HEK293 (cell line): ENCODE data around the gene MASP1.

Experiments used
- CTCF ChIA-PET: fragments of 350-600 bp; formaldehyde crosslinking; extraction: SDS; loops from one replicate; lab custom pipeline; 2021; ENCODE audit warnings: antibody characterized with exemption; lab: Yijun Ruan, JAX
- POLR2A ChIA-PET: fragments of 300-600 bp; formaldehyde crosslinking; extraction: SDS; loops from one replicate; lab custom pipeline; 2020; ENCODE audit warnings: antibody characterized with exemption, inconsistent platforms; lab: Yijun Ruan, JAX
- H3K27ac ChIP-seq: fragments of 200-500 bp; sonication (Bioruptor generic); 2 replicates; pipeline ENCODE4 v1.5.1; 2014; ENCODE audit warnings: low read depth, low read length, control low read depth, inconsistent platforms; ENCODE audit errors: extremely low read depth
- H3K36me3 ChIP-seq, 2 experiments: fragments of 200-500 bp in 1 of 2; sonication (Bioruptor generic) in 1 of 2; 1 replicate in 1 of 2; 2 replicates in 1 of 2; pipeline ENCODE4 v1.5.1; 2014 to 2017; ENCODE audit warnings: inconsistent platforms in 2 of 2, low read length in 2 of 2; ENCODE audit not compliant: control insufficient read depth in 2 of 2, insufficient read depth in 1 of 2
- H3K4me1 ChIP-seq: fragments of 200-500 bp; sonication (Bioruptor generic); 2 replicates; pipeline ENCODE4 v1.5.1; 2014; ENCODE audit warnings: mild to moderate bottlenecking, low read length, inconsistent platforms; ENCODE audit not compliant: control insufficient read depth, insufficient read depth
- H3K4me3 ChIP-seq: 2 replicates; pipeline ENCODE4 v1.5.1; 2011; ENCODE audit warnings: low read depth, mild to moderate bottlenecking, control low read depth, low read length, moderate library complexity
- H3K9me3 ChIP-seq: fragments of 200-500 bp; sonication (Bioruptor generic); 2 replicates; pipeline ENCODE4 v1.5.1; 2014; ENCODE audit warnings: low read depth, low read length, inconsistent platforms; ENCODE audit not compliant: control insufficient read depth, insufficient read depth
- AEBP2 ChIP-seq: fragments of 450-650 bp; formaldehyde crosslinking; IDR thresholded peaks from 2 replicates; pipeline ENCODE4 v1.5.1; 2016; ENCODE audit warnings: missing biosample characterization, missing genetic modification characterization, borderline replicate concordance
- KLF9 ChIP-seq: fragments of 450-650 bp; formaldehyde crosslinking; IDR thresholded peaks from 2 replicates; pipeline ENCODE4 v1.5.1; 2016; ENCODE audit warnings: missing biosample characterization, missing genetic modification characterization, low read depth
- SETDB1 ChIP-seq: IDR thresholded peaks from one replicate; pipeline ENCODE4 v1.6.1; 2017; ENCODE audit warnings: mild to moderate bottlenecking, low read length, moderate library complexity, mixed read lengths; ENCODE audit not compliant: insufficient read length
- TRIM28 ChIP-seq: IDR thresholded peaks from 2 replicates; pipeline ENCODE4 v1.6.1; 2011; ENCODE audit warnings: low read length, control low read depth, borderline replicate concordance
- ZNF155 ChIP-seq: fragments of 450-650 bp; formaldehyde crosslinking; IDR thresholded peaks from 2 replicates; pipeline ENCODE4 v1.5.1; 2016; ENCODE audit warnings: missing biosample characterization, missing genetic modification characterization
- ZNF19 ChIP-seq: fragments of 450-650 bp; formaldehyde crosslinking; IDR thresholded peaks from 2 replicates; pipeline ENCODE4; 2016; ENCODE audit warnings: missing biosample characterization, missing genetic modification characterization, low read depth
- ZNF274 ChIP-seq, 2 experiments: fragments of 200-500 bp in 1 of 2; fragments of 450-650 bp in 1 of 2; sonication (Bioruptor generic) in 1 of 2; formaldehyde crosslinking in 1 of 2; IDR thresholded peaks; 2 replicates each; pipeline versions ENCODE4 v1.5.1 to v1.6.1; 2014 to 2016; ENCODE audit warnings: borderline replicate concordance in 1 of 2, inconsistent platforms in 1 of 2, low read length in 1 of 2, missing biosample characterization in 1 of 2, missing genetic modification characterization in 1 of 2
- ZNF280C ChIP-seq: fragments of 450-650 bp; formaldehyde crosslinking; IDR thresholded peaks from 2 replicates; pipeline ENCODE4 v1.5.1; 2016; ENCODE audit warnings: missing biosample characterization, missing genetic modification characterization
- ZNF48 ChIP-seq: fragments of 450-650 bp; formaldehyde crosslinking; IDR thresholded peaks from 2 replicates; pipeline ENCODE4 v1.5.1; 2016; ENCODE audit warnings: missing biosample characterization, missing genetic modification characterization
- ZNF518A ChIP-seq: fragments of 450-650 bp; formaldehyde crosslinking; conservative IDR thresholded peaks from 2 replicates; pipeline ENCODE4 v1.5.1; 2016; ENCODE audit warnings: low read depth, missing biosample characterization, missing genetic modification characterization
- ZNF585B ChIP-seq: fragments of 450-650 bp; formaldehyde crosslinking; IDR thresholded peaks from 2 replicates; pipeline ENCODE4 v1.5.1; 2016; ENCODE audit warnings: missing biosample characterization, missing genetic modification characterization
- ZNF596 ChIP-seq: fragments of 450-650 bp; IDR thresholded peaks from 2 replicates; pipeline ENCODE4 v1.5.0; 2018; ENCODE audit warnings: missing biosample characterization, mild to moderate bottlenecking, missing genetic modification characterization, moderate library complexity
- ZNF610 ChIP-seq: fragments of 450-650 bp; formaldehyde crosslinking; IDR thresholded peaks from 2 replicates; pipeline ENCODE4 v1.5.1; 2016; ENCODE audit warnings: missing biosample characterization, missing genetic modification characterization, borderline replicate concordance
- ZNF654 ChIP-seq: fragments of 450-650 bp; formaldehyde crosslinking; IDR thresholded peaks from 2 replicates; pipeline ENCODE4 v1.5.1; 2016; ENCODE audit warnings: low read depth, missing biosample characterization, missing genetic modification characterization
- ZNF692 ChIP-seq: fragments of 450-650 bp; formaldehyde crosslinking; IDR thresholded peaks from 2 replicates; pipeline ENCODE4 v1.5.1; 2016; ENCODE audit warnings: missing biosample characterization, missing genetic modification characterization
- ZSCAN23 ChIP-seq: fragments of 450-650 bp; formaldehyde crosslinking; IDR thresholded peaks from 2 replicates; pipeline ENCODE4 v1.5.1; 2016; ENCODE audit warnings: missing biosample characterization, missing genetic modification characterization
- TF ChIP-seq, protein P1 (sequence below): fragments of 450-650 bp; formaldehyde crosslinking; IDR thresholded peaks from 2 replicates; pipeline ENCODE4 v1.5.1; 2016; ENCODE audit warnings: missing biosample characterization, missing genetic modification characterization
- TF ChIP-seq, protein P2 (sequence below): fragments of 450-650 bp; formaldehyde crosslinking; IDR thresholded peaks from 2 replicates; pipeline ENCODE4 v1.5.1; 2016; ENCODE audit warnings: missing biosample characterization, missing genetic modification characterization

Gene MASP1

DNA sequence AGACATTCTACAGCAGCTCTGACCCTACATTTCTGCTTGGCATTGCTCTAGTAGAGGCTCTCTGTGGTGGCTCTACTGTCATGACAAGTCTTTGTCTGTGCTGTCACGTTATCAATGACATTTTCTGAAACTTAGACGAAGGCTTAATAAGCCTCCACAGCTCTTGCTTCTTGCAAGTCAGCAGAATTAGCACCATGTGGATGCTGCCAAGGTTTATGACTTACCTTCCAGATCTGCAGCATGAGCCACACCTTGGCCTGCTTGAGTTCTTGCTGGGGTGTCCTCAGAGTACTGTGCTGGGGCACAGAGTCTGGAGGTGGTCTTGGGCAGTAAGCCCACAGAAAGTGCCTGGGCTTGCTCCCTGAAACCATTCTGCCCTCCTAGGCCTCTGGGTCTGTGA, 84.5 kb downstream of the MASP1 start:
- TF ChIP-seq ZNF518A (tag by site-specific recombination) (no peak), AEBP2 (tag by site-specific recombination) (no peak), ZNF585B (tag by site-specific recombination) (peak; percentile 89), ZNF155 (tag by site-specific recombination) (no peak), SETDB1 (peak; percentile 37), KLF9 (tag by site-specific recombination) (no peak), ZNF596 (tag by site-specific recombination) (no peak), ZNF280C (tag by site-specific recombination) (no peak), ZSCAN23 (tag by site-specific recombination) (no peak), ZNF19 (tag by site-specific recombination) (no peak), ZNF610 (tag by site-specific recombination) (no peak), ZNF274 (IDR thresholded peaks at IDR 0.05; ENCODE audit: low read length) (no peak), ZNF274 (tag by site-specific recombination; IDR thresholded peaks at IDR 0.05; ENCODE audit: borderline replicate concordance) (no peak), TRIM28 (0 out of 2 replicates have a peak, but pooled peaks have one; percentile 31), ZNF48 (no peak), ZNF692 (tag by site-specific recombination) (no peak), ZNF654 (tag by site-specific recombination) (no peak)
- TF ChIP-seq, protein P1, sequence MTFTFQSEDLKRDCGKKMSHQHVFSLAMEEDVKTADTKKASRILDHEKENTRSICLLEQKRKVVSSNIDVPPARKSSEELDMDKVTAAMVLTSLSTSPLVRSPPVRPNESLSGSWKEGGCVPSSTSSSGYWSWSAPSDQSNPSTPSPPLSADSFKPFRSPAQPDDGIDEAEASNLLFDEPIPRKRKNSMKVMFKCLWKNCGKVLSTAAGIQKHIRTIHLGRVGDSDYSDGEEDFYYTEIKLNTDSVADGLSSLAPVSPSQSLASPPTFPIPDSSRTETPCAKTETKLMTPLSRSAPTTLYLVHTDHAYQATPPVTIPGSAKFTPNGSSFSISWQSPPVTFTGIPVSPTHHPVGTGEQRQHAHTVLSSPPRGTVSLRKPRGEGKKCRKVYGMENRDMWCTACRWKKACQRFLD = no peak
- TF ChIP-seq, protein P2, sequence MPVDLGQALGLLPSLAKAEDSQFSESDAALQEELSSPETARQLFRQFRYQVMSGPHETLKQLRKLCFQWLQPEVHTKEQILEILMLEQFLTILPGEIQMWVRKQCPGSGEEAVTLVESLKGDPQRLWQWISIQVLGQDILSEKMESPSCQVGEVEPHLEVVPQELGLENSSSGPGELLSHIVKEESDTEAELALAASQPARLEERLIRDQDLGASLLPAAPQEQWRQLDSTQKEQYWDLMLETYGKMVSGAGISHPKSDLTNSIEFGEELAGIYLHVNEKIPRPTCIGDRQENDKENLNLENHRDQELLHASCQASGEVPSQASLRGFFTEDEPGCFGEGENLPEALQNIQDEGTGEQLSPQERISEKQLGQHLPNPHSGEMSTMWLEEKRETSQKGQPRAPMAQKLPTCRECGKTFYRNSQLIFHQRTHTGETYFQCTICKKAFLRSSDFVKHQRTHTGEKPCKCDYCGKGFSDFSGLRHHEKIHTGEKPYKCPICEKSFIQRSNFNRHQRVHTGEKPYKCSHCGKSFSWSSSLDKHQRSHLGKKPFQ (tag by site-specific recombination) = no peak
- ChIA-PET CTCF (no interaction called here), POLR2A (no interaction called here)

More for the DNA sequence above, 84.5 kb downstream of the MASP1 start:
- H3K36me3 ChIP-seq = no peaks in the 10 kb centered on the region
- no peaks in the 10 kb centered on the region for H3K9me3 ChIP-seq
- H3K4me1 ChIP-seq = no peaks in the 10 kb centered on the region
- H3K27ac ChIP-seq = no peak overlapping the region
- no peak overlapping the region for H3K4me3 ChIP-seq
